NCI-H1092 (cell line): ENCODE data around the gene TRPM3.

Source experiments
- DNase-seq: peaks from one replicate; lab custom pipeline; 2025; lab: John Stamatoyannopoulos, UW

Gene TRPM3

DNA sequence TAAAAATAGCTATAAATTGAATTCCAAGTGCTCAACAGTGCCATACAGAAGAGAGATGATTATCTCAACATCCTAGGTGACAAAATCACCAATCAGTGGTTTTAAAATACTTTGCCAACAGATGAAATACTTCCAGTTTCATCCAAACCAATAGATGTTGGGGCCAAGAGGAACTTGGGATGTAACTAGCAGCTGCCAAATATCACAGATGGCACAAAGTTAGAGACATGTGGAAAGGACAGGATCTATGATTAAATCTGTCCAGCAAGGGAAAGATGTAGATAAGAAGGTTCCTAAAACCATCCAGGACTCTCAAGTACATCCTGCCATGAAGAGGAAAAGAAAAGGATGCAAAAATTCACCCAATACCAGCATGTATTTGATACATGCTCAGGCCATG, 23.8 kb downstream of the TRPM3 start:
- DNase-seq: no peak

GRCh38 chr9:71096421-71097108, 24.9 kb downstream of the TRPM3 start:
- no peak for DNase-seq

- DNase-seq: no peak
These were observed 26.6 kb downstream of the TRPM3 start for GRCh38 chr9:71094708-71095251.

DNA sequence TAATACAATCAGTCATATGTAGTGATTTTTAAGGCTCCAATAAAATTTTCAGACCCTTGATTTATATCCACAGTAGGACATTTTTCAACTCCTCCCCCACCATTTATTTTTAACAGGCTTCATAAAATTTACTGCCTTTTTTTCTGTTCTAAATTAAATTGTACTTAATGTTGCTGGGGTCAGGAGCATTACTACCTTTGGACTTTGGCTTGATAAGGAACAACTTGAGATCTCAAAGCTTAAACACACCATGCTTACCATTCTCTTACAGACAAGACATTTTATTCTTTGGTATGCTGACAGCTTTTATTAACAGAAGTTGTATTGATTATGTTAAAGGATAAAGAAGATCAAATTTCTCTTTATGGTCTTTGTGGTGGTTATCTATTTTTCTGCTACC, 30.5 kb downstream of the TRPM3 start:
- DNase-seq: no peak

DNA sequence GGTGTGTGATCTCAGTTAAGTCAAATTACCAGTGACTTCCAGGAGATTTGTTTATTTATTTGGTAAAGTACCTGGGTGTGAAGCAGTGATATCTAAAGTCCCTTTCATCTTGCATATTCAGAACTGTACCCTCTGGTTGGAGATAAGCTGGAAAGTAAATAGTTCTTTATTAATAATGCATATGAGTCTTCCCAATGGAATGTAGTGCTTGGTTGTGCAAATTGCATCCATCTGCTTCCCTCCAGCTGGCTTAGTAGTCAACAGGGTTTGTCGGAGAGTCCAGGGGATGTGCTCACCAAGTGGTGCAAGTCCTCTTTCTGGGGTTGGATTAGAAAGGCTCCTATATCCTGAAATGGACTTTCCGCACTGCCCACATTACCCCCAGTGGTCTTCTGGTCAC, 42.0 kb downstream of the TRPM3 start:
- DNase-seq: no peak

DNA sequence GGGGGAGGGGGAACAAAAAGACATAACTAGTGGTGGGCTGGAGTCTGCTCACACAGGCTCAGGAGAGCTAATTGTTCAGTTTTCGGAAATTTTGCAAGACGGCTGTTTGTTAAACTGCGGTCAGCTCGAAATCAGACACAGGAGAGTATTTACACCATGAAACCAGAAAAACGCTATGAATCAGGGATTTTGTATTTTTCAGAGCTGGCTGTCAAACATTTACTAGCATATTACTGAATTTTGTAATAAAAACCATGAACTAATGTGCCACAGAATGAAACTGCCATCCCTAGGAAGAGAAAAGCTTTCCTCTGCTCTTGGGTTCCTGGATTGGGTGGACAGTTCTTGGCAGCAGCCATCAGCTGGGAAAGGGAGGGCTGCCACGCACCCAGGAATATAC, 45.3 kb downstream of the TRPM3 start:
- no peak for DNase-seq

DNA sequence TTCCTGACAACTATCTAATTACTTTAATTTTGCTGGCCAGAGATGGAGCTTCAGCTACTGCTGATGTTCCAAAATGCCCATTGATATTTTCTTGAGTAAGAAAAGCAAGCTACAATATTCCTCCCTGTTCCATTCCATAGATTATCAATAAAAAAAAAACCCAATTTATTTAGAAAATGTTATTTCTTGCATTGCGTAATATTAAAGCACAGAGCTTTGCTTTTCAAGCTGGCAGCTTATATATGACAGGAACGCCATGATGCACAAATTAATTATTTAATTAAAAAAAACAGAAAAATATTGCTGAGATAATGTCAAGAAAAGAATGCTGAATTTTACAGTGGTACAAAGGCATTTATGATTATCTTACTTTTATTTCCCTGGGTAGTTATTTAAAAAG, 47.9 kb downstream of the TRPM3 start:
- DNase-seq: no peak

- no peak for DNase-seq
These were observed 48.8 kb downstream of the TRPM3 start for GRCh38 chr9:71072587-71072986.

DNA sequence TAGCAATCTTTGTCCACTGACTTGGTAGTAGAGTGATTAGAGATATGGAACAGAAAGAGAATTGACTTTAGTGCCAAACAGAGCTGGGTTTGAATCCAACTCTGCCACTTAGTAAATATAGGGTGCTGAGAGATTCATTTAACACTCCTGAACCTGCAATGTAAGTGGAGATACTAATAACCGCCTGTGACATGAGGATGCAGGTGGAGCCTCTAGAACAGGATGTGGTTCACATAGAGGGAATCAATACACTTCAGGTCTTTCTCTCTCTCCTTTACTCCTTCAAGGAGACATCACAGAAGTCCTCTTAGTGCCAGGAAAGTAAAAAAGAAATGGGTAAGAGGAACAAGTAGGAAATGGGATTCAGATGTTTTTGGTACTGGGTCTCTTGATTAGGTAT, 49.8 kb downstream of the TRPM3 start:
- no peak for DNase-seq

DNA sequence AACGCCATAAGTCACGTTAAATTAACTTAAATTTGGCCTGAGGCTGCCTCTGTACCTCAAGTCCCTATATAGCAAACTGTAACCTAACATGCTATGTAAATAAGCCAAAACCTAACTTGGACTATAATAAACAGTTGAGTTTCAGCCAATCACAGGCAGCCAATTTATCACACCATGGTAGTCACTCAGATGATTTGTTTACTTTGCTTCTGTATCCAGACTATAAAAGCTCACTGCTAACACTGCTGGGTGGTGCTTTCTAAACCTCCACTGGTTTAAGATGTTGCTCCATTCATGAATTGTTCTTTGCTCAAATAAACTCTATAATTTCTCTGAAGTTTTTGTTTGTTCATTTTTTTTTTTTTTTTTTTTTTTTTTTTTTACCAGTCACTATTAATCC, 62.8 kb downstream of the TRPM3 start:
- DNase-seq: no peak

DNA sequence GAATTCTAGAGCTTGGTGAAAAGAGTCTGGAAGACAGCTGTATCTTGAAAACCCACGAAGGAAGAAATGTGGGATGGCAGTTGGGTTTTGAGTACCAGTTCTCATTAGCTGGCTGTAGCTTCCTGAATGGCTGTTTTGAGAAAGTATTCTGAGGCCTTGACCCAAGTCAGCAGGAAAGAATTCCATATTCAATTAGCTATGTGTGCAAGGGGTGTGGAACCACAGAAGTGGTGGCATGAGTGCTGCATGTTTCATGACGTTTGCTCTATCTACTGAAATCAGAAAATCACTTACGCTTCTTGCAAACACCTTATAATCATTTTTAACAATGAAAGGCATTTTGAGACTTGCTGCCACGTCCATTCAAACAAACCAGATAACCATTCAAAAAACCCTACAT, 69.1 kb downstream of the TRPM3 start:
- no peak for DNase-seq

DNA sequence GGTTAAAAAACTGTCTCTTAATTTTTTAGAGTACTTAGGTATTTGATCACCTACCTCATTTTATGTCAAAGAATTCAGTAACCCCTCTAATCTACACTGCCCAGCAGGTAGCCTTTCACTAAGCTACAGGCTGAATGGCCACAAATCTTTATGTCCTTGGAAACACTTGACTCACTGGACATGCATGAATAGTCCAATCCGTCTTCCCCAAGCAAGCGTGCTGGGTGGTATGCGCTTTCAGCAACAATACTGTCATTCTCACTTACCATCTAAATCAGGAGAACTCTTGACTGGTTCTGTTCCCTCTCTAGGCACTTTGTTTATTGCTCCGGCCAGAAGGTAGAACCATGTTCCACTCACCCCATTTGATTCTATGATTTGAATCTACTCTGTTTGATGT, 73.1 kb downstream of the TRPM3 start:
- DNase-seq: no peak

DNA sequence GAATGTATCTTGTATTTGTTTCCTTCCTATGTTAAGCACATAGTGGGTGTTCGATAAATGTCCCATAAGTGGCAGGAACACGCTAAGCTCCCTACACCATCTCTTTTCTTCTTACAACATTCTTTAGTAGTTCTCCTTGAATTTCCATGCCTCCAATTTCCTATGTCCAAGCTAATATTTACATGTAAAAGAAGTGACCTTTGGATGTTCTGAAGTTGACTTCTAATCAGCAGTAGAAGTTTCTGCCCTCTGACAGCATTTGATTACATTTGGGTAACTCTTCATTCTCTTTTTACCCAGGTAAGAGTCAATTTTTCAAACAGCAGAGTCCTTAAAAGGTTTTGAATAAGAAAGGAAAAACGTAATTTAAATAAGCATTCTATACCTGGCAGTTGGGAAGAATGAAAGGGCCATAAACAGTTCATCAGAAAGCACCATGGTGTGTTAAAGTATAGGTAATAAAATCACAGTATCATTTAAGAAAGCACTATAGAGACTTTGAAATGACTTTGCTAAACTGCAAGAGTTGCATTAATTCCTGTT, 78.9 kb downstream of the TRPM3 start:
- DNase-seq: no peak

DNA sequence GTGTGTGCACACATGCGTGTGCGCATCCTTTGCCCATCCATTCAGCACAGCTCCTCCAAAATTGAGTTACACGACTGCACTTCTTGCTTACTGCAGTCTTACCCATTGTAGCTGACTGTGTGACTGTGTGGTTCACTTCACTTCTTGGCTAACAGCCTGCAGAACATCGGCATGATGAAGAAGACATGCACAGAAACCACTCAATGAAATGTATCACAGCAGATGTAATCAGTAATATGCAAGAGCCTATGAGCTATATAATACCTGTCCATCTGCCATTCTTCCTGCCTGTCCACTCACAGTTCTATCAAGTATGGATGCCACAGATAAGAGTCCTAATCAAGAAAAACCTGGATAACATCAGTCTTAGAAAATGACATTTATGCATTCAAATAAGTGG, 83.9 kb downstream of the TRPM3 start:
- DNase-seq: no peak

GRCh38 chr9:71036501-71036900, 84.9 kb downstream of the TRPM3 start:
- peak; percentile 0 for DNase-seq

DNA sequence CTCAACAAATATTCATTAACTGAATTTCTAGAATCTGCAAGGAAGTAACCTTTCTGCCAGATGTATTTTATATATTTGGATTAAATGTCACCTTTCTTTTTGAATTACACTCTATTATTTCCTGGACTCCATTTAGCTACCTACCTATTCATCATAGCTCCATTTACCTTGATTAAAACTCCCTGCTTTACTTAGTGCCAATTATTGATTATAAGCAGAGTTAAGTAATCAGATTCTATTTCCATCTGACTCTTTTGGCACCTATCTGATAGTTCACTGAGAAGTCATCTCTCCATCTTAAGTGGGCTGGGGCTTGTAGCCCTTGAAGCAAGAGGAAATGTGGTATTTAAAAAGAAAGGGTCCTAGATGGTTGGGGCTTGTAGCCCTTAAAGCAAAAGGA, 88.6 kb downstream of the TRPM3 start:
- DNase-seq: no peak

DNA sequence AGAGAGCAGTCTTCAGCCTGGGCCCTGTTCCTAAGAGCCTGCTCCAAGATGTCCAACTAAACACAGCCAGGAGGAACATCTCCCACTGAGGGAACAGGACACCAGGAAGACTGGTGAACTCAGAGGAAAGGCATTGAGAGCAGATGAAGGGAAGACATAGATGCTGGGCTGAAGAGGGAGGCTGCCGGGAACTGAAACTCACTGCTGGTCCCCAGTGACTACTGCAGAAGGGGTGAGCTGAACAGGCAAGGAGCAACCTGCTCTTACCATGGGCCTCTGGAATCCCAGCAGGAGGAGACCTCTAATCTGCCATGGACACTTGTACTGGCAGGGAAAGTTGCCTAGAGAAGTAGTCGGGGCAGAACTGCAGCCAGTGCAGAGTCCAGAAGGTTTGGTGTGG, 95.7 kb downstream of the TRPM3 start:
- no peak for DNase-seq

- no peak for DNase-seq
These were observed 96.2 kb downstream of the TRPM3 start for GRCh38 chr9:71025201-71025600.

DNA sequence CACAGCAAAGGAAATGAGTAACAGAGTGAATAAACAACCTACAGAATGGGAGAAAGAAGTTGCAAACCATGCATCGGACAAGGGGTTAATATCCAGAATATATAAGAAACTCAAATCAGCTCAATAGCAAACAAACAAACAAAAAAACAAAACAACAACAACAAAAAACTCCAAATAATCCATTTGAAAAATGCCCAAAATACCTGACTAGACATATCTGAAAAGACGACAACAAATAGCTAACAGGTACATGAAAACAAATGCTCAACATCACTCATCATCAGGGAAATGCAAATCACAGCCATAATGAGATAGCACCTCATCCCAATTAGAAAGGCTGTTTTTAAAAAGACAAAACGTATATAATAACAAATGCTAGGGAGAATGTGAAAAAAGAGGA, 111.2 kb downstream of the TRPM3 start:
- DNase-seq: no peak

DNA sequence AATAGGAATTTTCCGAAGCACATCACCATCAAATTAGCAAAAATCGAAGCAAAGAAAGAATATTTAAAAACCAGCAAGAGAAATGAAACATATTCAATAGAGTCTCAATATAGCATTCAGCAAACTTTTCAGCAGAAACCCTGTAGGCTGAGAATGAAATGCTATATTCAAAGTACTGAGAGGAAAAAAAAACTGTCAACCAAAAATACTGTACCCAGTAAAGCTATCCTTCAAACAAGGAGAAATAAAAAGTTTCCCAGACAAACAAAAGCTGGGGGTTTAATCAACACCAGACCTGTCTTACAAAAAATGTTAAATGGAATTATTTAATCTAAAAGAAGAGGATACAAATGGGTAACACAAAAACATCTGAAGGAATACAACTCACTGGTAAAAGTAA, 116.0 kb downstream of the TRPM3 start:
- DNase-seq: no peak

DNA sequence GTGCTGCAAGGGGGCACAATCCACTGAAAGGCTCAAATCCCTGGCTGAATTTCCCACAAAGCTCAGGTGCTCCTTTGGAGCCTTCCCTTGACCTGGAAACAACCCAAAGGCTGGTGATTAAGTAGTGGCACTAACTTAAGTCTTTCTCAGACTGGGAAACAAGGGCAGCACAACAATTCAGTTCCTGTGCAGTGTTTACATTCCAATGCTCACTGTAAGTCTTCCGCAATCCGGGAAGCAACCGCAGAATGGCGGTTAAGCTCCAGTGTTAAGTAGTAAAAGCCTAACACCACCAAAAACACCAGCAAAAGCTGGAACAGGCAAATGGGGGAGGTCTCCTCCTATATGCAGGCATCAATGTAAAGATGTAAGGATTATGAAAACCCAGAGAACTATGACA, 117.2 kb downstream of the TRPM3 start:
- DNase-seq: no peak

GRCh38 chr9:71003346-71003745, 118.1 kb downstream of the TRPM3 start:
- DNase-seq: no peak

DNA sequence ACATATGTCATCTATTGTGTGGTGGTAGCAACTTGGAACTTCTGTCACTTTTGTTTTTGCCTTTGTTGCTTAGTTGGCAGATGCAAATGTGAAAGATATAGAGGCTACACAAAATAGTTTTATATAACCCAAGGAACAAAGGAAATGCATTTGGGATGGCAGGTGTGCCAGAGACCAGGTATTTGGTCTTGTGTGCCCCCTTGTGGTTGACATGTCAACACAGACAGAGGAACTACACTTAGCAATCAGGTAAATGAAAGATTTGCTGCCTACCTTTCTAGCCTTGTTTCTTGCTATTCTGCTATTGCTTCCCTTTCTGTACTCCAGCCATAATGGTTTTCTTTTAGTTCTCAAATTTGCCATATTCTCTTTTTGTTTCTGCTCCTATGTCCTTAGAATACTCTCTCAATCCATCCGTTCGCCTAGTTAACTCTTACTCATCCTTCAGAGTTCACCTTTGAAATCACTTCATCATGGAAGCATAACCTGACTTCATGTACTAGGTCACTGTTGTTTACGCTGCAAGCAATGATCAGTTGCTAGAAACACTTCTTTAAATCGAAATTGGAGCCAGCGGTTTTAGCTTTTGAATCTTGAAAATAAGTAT, 119.5 kb downstream of the TRPM3 start:
- DNase-seq: no peak

DNA sequence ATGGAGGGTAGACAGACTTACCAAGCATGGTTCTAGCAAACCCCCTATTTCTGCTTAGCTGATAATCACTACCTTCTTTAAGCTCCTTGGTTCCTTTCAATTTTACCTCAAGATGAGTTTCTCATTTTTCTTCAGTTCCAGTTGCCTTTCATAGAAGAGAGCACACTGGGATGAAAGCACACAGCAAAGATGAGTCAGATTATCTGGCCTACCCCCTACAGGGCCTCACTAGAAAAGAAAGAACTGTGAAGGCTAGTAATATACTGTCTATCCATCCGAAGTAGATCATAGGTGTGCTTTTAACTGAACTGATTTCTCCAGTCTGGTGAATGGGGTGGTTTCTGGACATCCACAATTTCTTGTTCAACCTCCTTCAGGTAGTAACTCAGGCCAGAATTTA, 122.5 kb downstream of the TRPM3 start:
- no peak for DNase-seq
